C1 segment of cervical spinal cord (tissue), 14 donors: ENCODE results near the gene GMEB2.

ENCODE experiments used
- DNase-seq, 14 donors: peaks; one replicate each; lab custom pipeline; 2025; lab: John Stamatoyannopoulos, UW

The GMEB2 gene

DNA sequence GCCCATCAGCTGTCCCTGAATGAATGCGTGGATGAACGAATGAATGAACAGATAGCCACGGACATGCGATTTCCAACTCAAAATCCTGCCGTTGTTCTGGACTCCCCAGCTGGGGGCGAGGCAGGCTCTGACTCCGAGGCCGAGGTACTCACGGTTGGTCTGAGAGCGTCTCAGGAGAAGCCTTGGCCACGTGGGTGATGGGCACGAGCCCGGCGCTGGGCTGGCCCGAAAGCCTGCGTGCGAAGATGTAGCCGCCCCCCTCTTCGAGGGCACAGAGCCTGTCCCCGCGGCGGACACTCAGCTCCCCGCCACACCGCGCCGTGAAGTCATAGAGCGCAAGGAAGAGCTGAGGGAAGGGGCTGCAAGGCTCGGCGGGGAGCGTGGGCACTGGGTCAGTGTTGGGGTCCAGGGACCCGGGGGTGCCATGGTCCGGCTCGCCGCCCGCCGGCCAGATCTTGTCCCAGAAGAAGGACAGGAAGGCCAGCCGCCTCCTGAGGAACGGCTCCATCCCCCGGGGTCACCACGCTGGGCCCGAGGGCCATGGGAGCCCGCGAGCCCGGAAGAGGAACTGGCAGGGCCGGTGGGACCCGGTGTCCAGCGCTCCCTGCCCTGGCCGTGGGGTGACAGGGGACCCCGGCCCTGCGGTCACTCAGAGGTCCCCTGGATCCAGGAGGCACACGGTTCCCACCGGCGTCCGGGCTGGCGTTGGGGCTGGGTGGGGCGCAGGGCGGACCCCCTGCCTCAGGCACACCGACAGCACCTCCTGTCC is 79.8 kb downstream of the GMEB2 start:
- no peak for DNase-seq

- DNase-seq: no peak
Measured at GRCh38 chr20:63546256-63546955, 80.5 kb downstream of the GMEB2 start.

DNA sequence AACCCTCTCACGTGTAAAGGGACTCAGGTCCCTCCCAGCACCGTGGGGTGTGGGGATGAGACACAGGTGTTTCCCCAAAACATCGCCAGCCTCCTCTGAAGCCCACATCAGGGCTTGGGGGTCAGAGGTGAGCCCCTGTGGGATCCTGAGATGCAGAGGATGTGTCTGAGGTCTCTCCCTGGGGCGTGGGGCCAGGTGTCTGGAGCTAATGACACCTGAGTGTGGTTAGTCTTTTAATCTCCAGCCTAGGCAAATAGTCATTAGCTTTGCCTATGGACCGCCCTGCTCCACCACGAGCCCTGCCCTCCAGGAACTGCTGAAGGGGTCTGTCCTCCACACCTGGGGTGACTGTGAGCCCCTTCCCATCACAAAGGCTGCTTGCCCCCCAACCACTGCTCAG is 81.1 kb downstream of the GMEB2 start:
- no peak for DNase-seq

DNA sequence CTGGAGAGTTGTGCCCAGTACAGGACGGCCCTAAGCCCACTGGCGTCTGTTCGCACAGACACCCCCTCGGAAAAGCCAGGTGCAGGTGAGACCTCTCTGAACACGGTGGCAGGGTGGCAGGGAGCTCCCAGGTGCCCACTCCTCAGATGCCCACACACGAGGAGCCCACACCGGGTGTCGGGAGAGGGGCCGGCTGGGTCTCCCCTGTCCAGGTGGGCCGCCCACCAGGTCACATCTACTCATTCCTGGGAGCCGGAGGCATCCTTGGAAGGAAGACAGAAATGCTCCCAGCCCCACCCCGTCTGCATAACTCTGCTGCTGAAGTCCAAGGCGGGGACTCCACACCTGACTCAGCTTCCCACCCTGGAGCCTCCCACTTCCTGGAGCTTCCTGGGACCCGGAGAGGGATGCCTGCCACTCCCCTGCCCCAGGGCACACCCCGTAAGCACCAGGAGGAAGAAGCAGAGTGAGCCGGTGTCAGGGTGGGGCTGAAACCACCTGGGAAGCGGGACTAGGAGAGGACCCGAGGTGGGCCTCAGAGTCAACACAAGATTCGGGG is 81.9 kb downstream of the GMEB2 start:
- no peak for DNase-seq

GRCh38 chr20:63544241-63544957 is 82.5 kb downstream of the GMEB2 start:
- no peak for DNase-seq

DNA sequence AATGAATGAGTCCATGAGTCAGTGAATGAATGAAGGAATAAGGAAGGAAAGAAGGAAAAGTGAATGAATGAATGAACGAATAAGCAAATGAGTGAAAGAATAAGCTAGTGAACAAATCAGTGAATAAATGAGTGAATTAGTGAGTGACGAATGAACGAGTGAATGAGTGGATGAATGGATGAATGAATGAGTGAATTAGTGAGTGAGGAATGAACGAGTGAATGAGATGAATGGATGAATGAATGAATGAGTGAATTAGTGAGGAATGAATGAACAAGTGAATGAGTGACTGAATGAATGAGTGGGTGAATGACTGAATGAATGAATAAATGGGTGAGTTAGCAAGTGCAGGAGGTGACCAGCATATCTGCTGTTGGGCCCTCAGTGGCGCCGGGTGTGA is 83.2 kb downstream of the GMEB2 start:
- DNase-seq: no peak

GRCh38 chr20:63543131-63543530 is 83.8 kb downstream of the GMEB2 start:
- DNase-seq: no peak

GRCh38 chr20:63542696-63543095 is 84.2 kb downstream of the GMEB2 start:
- no peak for DNase-seq

DNA sequence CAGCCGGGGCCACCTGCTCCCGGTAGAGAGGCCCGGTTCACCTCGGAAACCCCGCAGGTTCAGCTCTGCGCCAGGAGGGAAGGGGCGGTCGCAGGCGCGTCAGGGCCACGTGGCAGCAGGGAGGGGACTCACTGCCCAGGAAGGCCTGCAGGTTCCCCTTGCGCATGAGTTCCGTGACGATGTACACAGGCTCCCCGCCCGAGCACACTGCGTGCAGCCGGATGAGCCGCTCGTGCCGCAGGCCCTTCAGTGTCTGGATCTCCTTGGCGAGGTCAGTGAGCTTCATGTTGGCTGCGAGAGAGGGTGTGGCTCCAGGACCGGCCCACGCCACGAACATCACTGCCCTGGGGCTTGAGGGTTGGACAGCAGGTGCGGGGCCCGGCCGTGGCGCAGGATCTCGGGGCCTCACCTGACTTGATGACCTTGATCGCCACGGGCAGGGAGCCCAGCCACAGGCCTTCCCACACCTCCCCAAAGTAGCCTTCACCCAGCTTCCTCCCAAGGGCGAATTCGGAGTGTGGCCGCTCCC is 84.8 kb downstream of the GMEB2 start:
- no peak for DNase-seq

- DNase-seq: no peak
Measured at GRCh38 chr20:63541371-63541770, 85.5 kb downstream of the GMEB2 start.

- peak in 1 of 14 donors; percentile 40 for DNase-seq
Measured at GRCh38 chr20:63540417-63541186, 86.3 kb downstream of the GMEB2 start.

- no peak for DNase-seq
Measured at GRCh38 chr20:63539441-63540370, 87.2 kb downstream of the GMEB2 start.

- no peak for DNase-seq
Measured at GRCh38 chr20:63539092-63539430, 87.8 kb downstream of the GMEB2 start.

DNA sequence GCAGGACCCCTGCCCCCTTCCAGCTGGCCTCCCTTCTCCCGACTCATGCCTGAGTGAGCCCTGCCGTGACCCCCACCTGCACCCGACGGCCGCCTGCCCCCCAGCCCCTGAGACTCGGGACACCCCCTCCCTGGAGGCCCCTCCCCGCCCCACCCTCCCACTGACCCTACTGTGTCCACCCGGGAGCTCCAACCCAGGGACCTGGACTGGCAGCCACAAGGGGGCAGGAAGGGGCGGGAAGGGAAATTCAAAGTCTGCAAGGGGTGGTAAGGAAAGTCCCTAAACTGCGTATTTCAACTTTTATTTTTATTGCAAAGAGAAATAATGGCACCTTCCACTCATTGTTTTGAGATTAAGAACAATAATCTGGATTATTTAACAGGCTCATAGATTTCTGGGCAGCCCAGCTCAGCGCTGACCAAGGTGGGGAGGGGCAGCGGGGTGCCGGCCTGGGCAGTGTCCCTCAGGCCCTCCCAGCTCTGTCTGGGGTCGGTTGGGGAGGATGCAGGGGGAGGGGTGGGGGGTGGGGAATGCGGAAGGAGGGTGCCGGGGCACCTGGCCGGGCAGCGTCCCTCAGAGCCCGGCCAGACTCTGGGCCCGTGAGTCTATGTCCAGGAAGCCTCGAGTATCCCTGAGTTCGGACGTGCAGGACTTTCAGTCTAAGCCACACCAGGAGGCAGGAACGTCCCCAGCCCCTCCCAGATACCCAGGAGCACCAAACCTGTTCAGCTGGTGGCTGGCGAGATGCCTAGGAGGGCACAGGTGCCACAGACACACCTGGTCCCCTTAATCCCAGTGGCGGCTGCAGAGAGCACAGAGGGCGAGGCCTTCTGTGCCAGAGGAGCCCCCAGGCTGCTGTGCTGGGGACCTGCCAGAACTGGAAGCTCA is 88.5 kb downstream of the GMEB2 start:
- no peak for DNase-seq
